A549 (cell line): ENCODE measurements around the gene MED12L.
A peak's percentile ranks its signal among the peaks of the same experiment; 100 is the strongest.

Experiments used
- EP300 ChIP-seq, 2 experiments: fragments of >200 bp; sonication (Bioruptor Twin); formaldehyde crosslinking; IDR thresholded peaks; 2 replicates in 1 of 2; 3 replicates in 1 of 2; pipeline ENCODE4 v1.6.1; 2016 to 2017
- HDAC2 ChIP-seq: fragments of 200-600 bp; sonication (generic); IDR thresholded peaks from 2 replicates; pipeline ENCODE4 v1.6.1; 2016
- MYC ChIP-seq: IDR thresholded peaks from 2 replicates; pipeline ENCODE4 v1.6.1; 2012; ENCODE audit warnings: mild to moderate bottlenecking, inconsistent platforms, low read length, improper control_type of control experiment, borderline replicate concordance
- TF ChIP-seq, protein P1 (sequence below): fragments of >200 bp; sonication (Bioruptor Twin); formaldehyde crosslinking; IDR thresholded peaks from 3 replicates; pipeline ENCODE4 v1.5.1; 2016

DNA sequence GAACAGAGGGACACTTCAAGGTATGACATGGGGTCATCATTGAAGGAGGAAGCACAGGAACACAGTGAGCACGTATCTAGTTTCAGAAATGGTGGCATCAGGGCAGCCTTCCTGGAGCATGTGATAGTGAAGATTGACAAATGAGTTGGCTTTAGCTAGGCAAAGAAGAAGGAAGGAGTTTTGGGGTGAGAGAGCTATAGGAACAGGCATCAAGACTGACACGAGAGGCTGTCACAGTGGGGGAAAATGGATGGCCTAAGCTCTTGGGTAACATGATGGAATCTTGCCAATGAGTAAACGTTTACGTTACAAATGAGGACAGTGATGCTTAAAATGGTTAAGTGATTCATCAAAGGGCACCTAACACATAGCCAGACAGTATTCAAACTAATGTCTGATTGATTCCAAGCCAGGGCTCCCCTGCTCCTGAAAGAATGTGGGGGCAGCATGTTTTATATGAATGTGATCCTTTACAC, 140.7 kb downstream of the MED12L start:
- TF ChIP-seq MYC (no peak), EP300 (IDR thresholded peaks at IDR 0.05) (peak; percentile 51 to 71; a peak in 3 of 5 replicates), HDAC2 (no peak)
- TF ChIP-seq, protein P1, sequence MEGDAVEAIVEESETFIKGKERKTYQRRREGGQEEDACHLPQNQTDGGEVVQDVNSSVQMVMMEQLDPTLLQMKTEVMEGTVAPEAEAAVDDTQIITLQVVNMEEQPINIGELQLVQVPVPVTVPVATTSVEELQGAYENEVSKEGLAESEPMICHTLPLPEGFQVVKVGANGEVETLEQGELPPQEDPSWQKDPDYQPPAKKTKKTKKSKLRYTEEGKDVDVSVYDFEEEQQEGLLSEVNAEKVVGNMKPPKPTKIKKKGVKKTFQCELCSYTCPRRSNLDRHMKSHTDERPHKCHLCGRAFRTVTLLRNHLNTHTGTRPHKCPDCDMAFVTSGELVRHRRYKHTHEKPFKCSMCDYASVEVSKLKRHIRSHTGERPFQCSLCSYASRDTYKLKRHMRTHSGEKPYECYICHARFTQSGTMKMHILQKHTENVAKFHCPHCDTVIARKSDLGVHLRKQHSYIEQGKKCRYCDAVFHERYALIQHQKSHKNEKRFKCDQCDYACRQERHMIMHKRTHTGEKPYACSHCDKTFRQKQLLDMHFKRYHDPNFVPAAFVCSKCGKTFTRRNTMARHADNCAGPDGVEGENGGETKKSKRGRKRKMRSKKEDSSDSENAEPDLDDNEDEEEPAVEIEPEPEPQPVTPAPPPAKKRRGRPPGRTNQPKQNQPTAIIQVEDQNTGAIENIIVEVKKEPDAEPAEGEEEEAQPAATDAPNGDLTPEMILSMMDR = no peak
